GM12865 (cell line): ENCODE measurements around the gene CFAP54.
A peak's percentile ranks its signal among the peaks of the same experiment; 100 is the strongest.

Experiments
- DNase-seq: peaks from one replicate; pipeline ENCODE4 v3.0.0; 2010; ENCODE audit warnings: low read depth
- H3K4me3 ChIP-seq: 2 replicates; pipeline ENCODE4 v1.5.1; 2011; ENCODE audit warnings: mild to moderate bottlenecking, low read depth, low read length, control low read depth
- TF ChIP-seq, protein P1 (sequence below): IDR thresholded peaks from 2 replicates; pipeline ENCODE4 v1.5.1; 2011; ENCODE audit warnings: low read length, control low read depth, low read depth, inconsistent platforms; ENCODE audit not compliant: insufficient read depth; ENCODE audit errors: missing control alignments

The CFAP54 gene

DNA sequence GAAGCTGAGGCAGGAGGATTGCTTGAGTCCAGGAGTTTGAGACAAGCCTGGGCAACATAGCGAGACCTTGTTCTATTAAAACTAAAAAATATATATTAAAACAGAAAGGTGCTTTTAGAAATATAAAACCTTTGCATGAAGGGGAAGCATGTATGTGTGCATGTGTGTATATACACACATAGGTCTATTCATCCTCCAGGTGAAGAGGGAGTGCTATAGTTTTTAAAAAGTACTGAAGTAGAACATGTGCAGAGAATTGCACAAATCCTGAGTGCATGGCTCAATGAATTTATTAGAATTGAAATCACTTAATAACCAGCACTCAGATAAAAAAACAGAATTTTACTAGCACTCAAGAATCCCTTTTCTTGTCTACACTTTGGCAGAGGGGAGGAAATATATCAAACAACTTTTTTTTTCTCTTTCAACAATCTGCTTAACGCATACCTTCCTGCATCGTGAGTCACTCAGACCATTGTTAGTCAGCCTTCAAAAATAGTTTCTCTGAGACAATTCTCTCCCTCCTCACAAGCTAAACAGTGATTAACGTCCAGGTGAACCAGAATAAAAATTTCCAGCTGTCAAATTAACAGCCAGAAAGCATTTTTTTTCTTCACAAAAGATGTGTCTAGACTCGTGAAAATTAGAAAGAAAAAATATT, 400.0 kb downstream of the CFAP54 start:
- no peak overlapping the region for H3K4me3 ChIP-seq
- DNase-seq, result peak; percentile 37
- TF ChIP-seq, protein P1, sequence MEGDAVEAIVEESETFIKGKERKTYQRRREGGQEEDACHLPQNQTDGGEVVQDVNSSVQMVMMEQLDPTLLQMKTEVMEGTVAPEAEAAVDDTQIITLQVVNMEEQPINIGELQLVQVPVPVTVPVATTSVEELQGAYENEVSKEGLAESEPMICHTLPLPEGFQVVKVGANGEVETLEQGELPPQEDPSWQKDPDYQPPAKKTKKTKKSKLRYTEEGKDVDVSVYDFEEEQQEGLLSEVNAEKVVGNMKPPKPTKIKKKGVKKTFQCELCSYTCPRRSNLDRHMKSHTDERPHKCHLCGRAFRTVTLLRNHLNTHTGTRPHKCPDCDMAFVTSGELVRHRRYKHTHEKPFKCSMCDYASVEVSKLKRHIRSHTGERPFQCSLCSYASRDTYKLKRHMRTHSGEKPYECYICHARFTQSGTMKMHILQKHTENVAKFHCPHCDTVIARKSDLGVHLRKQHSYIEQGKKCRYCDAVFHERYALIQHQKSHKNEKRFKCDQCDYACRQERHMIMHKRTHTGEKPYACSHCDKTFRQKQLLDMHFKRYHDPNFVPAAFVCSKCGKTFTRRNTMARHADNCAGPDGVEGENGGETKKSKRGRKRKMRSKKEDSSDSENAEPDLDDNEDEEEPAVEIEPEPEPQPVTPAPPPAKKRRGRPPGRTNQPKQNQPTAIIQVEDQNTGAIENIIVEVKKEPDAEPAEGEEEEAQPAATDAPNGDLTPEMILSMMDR, result no peak

DNA sequence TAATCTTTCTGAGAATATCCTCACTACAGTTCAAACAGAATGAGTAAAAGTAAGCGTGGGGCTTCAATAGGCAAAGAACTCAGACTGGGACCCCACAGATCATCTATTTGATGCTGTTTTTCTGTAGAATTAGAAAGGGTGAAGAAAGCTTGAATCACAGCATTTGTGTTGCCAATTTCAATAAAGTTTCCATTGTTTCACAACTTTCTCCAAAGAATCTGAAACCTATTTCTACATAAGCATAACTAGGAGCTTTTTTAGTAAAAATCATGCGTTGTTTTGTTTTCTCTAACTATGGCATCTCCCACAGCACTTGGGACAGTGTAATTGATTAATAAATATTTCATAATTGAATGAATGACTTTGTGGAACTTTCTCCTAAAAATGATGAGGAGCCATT, 401.0 kb downstream of the CFAP54 start:
- TF ChIP-seq, protein P1, result no peak
- no peak for DNase-seq
- H3K4me3 ChIP-seq, result no peak overlapping the region

DNA sequence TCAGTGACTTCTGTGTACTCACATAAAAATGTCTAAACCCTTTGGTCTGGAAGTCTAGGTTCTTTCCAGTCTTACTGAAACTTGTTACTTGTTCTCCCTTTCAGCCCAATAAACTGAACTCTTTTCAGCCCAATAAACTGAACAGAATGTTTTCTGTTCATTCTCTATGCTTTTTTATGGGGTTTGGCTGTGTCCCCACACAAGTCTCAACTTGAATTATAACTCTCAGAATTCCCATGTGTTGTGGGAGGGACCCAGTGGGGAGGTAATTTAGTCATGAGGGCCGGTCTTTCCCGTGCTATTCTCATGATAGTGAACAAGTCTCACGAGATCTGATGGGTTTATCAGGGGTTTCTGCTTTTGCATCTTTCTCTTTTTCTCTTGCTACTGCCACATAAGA, 402.7 kb downstream of the CFAP54 start:
- DNase-seq, result peak; percentile 44
- H3K4me3 ChIP-seq, result no peak overlapping the region

DNA sequence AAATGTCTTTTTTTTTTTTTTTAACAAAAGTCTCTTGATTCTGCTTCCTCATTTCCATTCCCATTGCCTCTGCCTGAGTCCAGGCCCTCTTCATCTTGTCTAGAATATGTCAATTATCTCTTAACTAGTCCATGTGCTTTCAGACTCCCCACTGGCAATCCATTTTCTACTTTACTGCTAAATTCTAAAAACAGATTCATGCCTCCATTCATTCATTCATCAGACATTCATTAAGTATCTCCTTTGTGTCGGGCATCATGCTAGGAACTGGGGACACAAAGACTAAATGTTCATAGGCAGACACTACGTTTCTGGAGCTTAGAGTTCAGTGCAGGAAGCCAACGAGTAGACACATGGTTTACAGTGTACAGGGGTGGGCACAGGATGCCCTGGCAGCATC, 408.0 kb downstream of the CFAP54 start:
- no peak for DNase-seq
- no peak overlapping the region for H3K4me3 ChIP-seq
- TF ChIP-seq, protein P1, result no peak

More for the DNA sequence above, 402.7 kb downstream of the CFAP54 start:
- TF ChIP-seq, protein P1, result no peak

DNA sequence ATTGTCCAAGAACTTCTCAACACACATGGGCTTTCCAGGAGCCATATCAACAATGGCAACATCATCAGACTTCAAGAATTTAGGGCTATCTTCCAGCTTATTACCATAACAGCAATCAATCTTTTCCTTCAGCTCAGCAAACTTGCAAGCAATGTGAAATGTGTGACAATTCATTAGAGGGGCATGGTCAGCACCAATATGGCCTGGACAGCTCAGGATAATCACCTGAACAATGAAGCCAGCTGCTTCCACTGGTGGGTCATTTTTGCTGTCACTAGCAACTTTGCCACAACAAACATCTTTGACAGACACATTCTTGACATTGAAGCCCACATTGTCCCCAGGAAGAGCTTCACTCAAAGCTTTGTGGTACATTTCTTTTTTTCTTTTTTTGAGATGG, 411.8 kb downstream of the CFAP54 start:
- TF ChIP-seq, protein P1, result no peak
- no peak overlapping the region for H3K4me3 ChIP-seq
- no peak for DNase-seq

DNA sequence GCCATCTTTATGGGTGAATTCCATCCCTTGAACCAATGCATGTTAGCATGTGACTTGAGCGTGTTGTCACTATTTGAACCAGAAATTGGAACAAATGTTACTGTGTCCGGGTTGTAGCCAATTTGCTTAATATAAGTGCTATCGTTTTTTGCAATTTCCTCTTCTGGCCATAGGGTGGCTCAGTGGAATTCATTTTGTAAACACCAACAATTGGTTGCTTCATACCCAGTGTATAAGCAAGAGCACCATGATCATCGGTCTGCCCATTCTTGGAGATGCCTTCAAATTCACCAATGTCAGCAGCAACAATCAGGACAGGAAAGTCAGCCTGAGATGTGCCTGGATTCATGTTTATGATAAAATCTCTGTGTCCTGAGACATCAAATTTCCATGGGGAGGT, 412.7 kb downstream of the CFAP54 start:
- TF ChIP-seq, protein P1, result peak; percentile 7
- H3K4me3 ChIP-seq, result no peak overlapping the region
- DNase-seq, result peak; percentile 39

DNA sequence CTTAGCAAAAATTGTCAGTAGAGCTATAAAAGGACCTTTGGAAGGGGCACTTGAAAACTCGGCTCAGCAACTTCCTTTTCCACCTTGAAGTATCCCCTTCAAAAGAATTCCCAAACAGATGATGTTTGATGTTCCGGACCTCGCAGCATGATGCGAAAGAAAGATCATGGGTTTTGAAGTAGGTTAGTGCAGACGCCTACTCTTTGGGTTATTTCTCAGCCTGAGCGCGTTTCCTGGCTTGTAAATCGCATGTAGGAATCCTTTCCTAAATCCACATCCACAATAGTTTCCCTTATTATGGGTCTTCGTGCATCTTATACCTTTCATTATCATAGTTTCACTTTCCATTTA, 417.1 kb downstream of the CFAP54 start:
- H3K4me3 ChIP-seq, result peak overlapping the region; percentile 76
- DNase-seq, result no peak
- TF ChIP-seq, protein P1, result no peak
